Vagina (tissue), 2 donors: ENCODE measurements around the gene RHOT2.

Experiments
- POLR2A ChIP-seq, 2 donors: fragments of 450-650 bp; IDR thresholded peaks; one replicate each; pipeline ENCODE4 v1.6.1; 2017; ENCODE audit warnings: antibody characterized with exemption in 2 of 2, mild to moderate bottlenecking in 2 of 2, moderate library complexity in 2 of 2
- TF ChIP-seq, protein P1 (sequence below), 3 experiments: fragments of 450-650 bp in 2 of 3; fragments of 200-600 bp in 1 of 3; sonication (generic) in 1 of 3; IDR thresholded peaks; one replicate each; pipeline ENCODE4 v1.5.1; 2017 to 2019; ENCODE audit warnings: antibody characterized with exemption in 3 of 3, mild to moderate bottlenecking in 2 of 3, moderate library complexity in 2 of 3

DNA sequence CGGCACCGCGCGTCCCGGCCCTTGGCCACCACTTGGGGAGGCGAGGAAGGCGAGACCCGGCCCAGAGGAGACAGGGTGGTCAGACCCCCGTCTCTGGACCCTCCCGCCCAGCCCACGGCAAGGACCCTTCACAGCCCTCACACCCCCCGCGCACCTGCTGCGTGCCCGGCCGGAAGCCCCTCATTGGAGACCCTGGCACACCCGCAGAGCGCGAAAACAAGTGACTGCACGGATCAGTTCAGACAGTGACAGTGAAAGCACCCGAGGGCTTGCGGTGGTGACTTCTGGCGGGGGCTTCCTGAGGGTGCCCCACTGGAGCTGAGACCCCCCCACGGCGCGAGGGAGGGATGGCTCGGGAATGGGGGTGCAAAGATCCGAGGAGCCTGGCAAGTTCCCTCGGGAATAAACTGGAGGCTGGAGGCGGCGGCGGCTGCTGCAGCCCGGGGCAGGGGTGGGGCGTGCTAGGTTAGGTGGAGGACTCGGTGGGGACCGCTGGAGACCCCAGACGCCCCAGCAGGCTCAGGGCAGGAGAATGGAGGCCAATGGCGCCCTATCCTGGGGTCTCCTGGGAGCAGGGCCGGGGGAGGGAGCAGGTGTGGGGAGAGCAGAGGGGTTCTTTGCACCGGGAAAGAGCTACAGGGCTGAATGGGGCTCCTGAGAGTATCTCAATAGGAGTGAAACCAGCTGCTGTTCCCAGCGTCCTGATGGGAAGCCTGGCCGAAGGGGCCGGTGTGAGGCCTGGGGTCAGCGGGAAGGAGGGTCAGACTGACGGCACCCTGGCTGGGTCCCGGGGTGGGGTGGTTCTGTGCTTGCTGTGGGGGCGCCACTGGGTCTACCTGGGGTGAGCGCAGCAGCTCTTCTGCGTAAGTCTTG lies 38.5 kb downstream of the RHOT2 start:
- TF ChIP-seq, protein P1, sequence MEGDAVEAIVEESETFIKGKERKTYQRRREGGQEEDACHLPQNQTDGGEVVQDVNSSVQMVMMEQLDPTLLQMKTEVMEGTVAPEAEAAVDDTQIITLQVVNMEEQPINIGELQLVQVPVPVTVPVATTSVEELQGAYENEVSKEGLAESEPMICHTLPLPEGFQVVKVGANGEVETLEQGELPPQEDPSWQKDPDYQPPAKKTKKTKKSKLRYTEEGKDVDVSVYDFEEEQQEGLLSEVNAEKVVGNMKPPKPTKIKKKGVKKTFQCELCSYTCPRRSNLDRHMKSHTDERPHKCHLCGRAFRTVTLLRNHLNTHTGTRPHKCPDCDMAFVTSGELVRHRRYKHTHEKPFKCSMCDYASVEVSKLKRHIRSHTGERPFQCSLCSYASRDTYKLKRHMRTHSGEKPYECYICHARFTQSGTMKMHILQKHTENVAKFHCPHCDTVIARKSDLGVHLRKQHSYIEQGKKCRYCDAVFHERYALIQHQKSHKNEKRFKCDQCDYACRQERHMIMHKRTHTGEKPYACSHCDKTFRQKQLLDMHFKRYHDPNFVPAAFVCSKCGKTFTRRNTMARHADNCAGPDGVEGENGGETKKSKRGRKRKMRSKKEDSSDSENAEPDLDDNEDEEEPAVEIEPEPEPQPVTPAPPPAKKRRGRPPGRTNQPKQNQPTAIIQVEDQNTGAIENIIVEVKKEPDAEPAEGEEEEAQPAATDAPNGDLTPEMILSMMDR (IDR thresholded peaks at IDR 0.05) = no peak
- no peak for TF ChIP-seq POLR2A (IDR thresholded peaks at IDR 0.05)
